K562 (cell line): ENCODE measurements around the gene SETDB1. TPM values are rescaled to one million over a fixed set of nuclear protein-coding genes. Genes with fewer than 3 reads are reported as not detected.

Source experiments
- ARID3B ChIP-seq: fragments of 250-450 bp; sonication (Bioruptor Pico); IDR thresholded peaks from 2 replicates; pipeline ENCODE4 v1.4.0; 2020; ENCODE audit warnings: borderline replicate concordance
- CXXC5 ChIP-seq: fragments of 250-450 bp; sonication (Bioruptor Pico); IDR thresholded peaks from 2 replicates; pipeline ENCODE4 v1.8.0; 2022; ENCODE audit warnings: inconsistent platforms, mild to moderate bottlenecking, moderate library complexity
- DLX4 ChIP-seq: fragments of 250-450 bp; sonication (Bioruptor Pico); IDR thresholded peaks from 2 replicates; pipeline ENCODE4 v1.6.1; 2021; ENCODE audit warnings: mild to moderate bottlenecking
- DPF2 ChIP-seq: fragments of 450-650 bp; IDR thresholded peaks from 2 replicates; pipeline ENCODE4 v1.6.1; 2016
- KLF6 ChIP-seq: fragments of 250-450 bp; sonication (Bioruptor Pico); IDR thresholded peaks from 2 replicates; pipeline ENCODE4 v1.4.0; 2020; ENCODE audit warnings: mild to moderate bottlenecking, moderate library complexity, borderline replicate concordance
- NFRKB ChIP-seq: fragments of 450-650 bp; IDR thresholded peaks from 2 replicates; pipeline ENCODE4 v1.6.1; 2016; ENCODE audit warnings: low read depth
- POLR2B ChIP-seq: fragments of 450-650 bp; IDR thresholded peaks from 2 replicates; pipeline ENCODE4 v1.6.1; 2018; ENCODE audit warnings: low read depth; ENCODE audit not compliant: partially characterized antibody
- PRDM10 ChIP-seq: fragments of 450-650 bp; IDR thresholded peaks from 2 replicates; pipeline ENCODE4 v1.6.1; 2018; ENCODE audit not compliant: partially characterized antibody
- RB1 ChIP-seq: fragments of 450-650 bp; IDR thresholded peaks from 2 replicates; pipeline ENCODE4 v1.6.1; 2017; ENCODE audit warnings: low read depth, mild to moderate bottlenecking
- SAP30 ChIP-seq: fragments of 200-600 bp; sonication (generic); IDR thresholded peaks from 2 replicates; pipeline ENCODE4 v1.6.1; 2012; ENCODE audit warnings: borderline replicate concordance, low read depth, mild to moderate bottlenecking, moderate library complexity, low read length, control low read depth, inconsistent platforms; ENCODE audit not compliant: insufficient read depth, poor library complexity, severe bottlenecking
- SREBF2 ChIP-seq: sonication (generic); formaldehyde crosslinking; IDR thresholded peaks from 2 replicates; pipeline ENCODE4 v1.4.0; 2020; ENCODE audit warnings: mild to moderate bottlenecking, missing genetic modification reagents
- SRSF9 ChIP-seq: fragments of 200-400 bp; formaldehyde crosslinking; IDR thresholded peaks from 2 replicates; pipeline ENCODE4 v1.6.1; 2017; ENCODE audit warnings: low read depth, low read length, borderline replicate concordance
- ZC3H11A ChIP-seq: IDR thresholded peaks from 2 replicates; pipeline ENCODE4 v1.6.1; 2012; ENCODE audit warnings: low read depth, low read length, improper control_type of control experiment
- ZFP1 ChIP-seq: fragments of 450-650 bp; formaldehyde crosslinking; IDR thresholded peaks from 2 replicates; pipeline ENCODE4 v1.4.0; 2020; ENCODE audit warnings: mild to moderate bottlenecking, mixed read lengths
- ZFP30 ChIP-seq: fragments of 250-450 bp; sonication (Bioruptor Pico); IDR thresholded peaks from 2 replicates; pipeline ENCODE4 v1.8.0; 2022; ENCODE audit warnings: moderate library complexity, mild to moderate bottlenecking, inconsistent platforms, borderline replicate concordance
- ZNF174 ChIP-seq: fragments of 250-450 bp; sonication (Bioruptor Pico); IDR thresholded peaks from 2 replicates; pipeline ENCODE4 v1.4.0; 2020; ENCODE audit warnings: mild to moderate bottlenecking
- ZNF77 ChIP-seq: fragments of 250-450 bp; sonication (Bioruptor Pico); IDR thresholded peaks from 2 replicates; pipeline ENCODE4 v1.5.0; 2020
- polyA plus RNA-seq, 8 experiments: library from polyadenylated mRNA; depleted of rRNA in 4 of 8; stranded (reverse) in 5 of 8; unstranded in 3 of 8; fragments of >200 nt; fragmentation: Nextera tagmentation in 2 of 8; fragmentation: Illumina TruSeq in 1 of 8; extraction: Ambion mirVana in 2 of 8; extraction: Trizol in 1 of 8; gene quantifications; 2 replicates each; pipeline versions ENCODE4 v1.2.1 to v1.2.3, GENCODE V29; 2011 to 2014; ENCODE audit warnings: inconsistent platforms in 1 of 8, missing spikeins in 1 of 8
- total RNA-seq, 7 experiments: library from RNA; depleted of rRNA in 6 of 7; stranded (reverse); fragments of >200 nt in 6 of 7; fragmentation: Illumina TruSeq in 2 of 7; extraction: Trizol in 2 of 7; gene quantifications; 2 replicates each; pipeline versions ENCODE4 v1.2.1 to v1.2.3, GENCODE V29; 2011 to 2021; ENCODE audit warnings: low replicate concordance in 1 of 7
- TF ChIP-seq, protein P1 (sequence below): IDR thresholded peaks from 2 replicates; pipeline ENCODE4 v1.6.1; 2016; ENCODE audit warnings: missing genetic modification characterization, missing compliant biosample characterization
- TF ChIP-seq, protein P2 (sequence below): sonication (generic); formaldehyde crosslinking; IDR thresholded peaks from 2 replicates; pipeline ENCODE4 v1.8.0; 2023; ENCODE audit warnings: mild to moderate bottlenecking, missing genetic modification reagents

Gene SETDB1
- total and polyA plus RNA-seq, 9 of the 15 experiments (the other 6 are each of a cell fraction or from before 2014, with no cell fraction given), result 21.5 to 64.4 (median 42.0) TPM

- TF ChIP-seq ARID3B (no peak), DPF2 (peak; percentile 97), ZC3H11A (no peak), SREBF2 (CRISPR knock-in tag) (no peak), ZNF174 (CRISPR knock-in tag) (no peak), SRSF9 (no peak), POLR2B (peak; percentile 19), SAP30 (no peak), ZFP1 (CRISPR knock-in tag) (no peak; the same call in 1 of the 2 replicates), CXXC5 (peak; percentile 62), ZFP30 (CRISPR knock-in tag) (no peak), ZNF77 (no peak), RB1 (no peak; the same call in 1 of the 2 replicates), DLX4 (CRISPR knock-in tag) (no peak), KLF6 (CRISPR knock-in tag) (no peak), PRDM10 (peak; percentile 11), NFRKB (no peak)
- TF ChIP-seq, protein P1, sequence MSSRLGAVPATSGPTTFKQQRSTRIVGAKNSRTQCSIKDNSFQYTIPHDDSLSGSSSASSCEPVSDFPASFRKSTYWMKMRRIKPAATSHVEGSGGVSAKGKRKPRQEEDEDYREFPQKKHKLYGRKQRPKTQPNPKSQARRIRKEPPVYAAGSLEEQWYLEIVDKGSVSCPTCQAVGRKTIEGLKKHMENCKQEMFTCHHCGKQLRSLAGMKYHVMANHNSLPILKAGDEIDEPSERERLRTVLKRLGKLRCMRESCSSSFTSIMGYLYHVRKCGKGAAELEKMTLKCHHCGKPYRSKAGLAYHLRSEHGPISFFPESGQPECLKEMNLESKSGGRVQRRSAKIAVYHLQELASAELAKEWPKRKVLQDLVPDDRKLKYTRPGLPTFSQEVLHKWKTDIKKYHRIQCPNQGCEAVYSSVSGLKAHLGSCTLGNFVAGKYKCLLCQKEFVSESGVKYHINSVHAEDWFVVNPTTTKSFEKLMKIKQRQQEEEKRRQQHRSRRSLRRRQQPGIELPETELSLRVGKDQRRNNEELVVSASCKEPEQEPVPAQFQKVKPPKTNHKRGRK (tag), result no peak
- TF ChIP-seq, protein P2, sequence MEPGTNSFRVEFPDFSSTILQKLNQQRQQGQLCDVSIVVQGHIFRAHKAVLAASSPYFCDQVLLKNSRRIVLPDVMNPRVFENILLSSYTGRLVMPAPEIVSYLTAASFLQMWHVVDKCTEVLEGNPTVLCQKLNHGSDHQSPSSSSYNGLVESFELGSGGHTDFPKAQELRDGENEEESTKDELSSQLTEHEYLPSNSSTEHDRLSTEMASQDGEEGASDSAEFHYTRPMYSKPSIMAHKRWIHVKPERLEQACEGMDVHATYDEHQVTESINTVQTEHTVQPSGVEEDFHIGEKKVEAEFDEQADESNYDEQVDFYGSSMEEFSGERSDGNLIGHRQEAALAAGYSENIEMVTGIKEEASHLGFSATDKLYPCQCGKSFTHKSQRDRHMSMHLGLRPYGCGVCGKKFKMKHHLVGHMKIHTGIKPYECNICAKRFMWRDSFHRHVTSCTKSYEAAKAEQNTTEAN (CRISPR knock-in tag), result no peak
These were observed 50.9 kb downstream of the SETDB1 start (continued) for GRCh38 chr1:150976879-150977694.
